Measurements from ENCODE around the gene ATG14.
"Not testable (repeated sequence)": the region's sequence is repeated elsewhere in the genome, so short reads cannot be mapped to it uniquely, and the experiment has no call there.

The ATG14 gene

DNA sequence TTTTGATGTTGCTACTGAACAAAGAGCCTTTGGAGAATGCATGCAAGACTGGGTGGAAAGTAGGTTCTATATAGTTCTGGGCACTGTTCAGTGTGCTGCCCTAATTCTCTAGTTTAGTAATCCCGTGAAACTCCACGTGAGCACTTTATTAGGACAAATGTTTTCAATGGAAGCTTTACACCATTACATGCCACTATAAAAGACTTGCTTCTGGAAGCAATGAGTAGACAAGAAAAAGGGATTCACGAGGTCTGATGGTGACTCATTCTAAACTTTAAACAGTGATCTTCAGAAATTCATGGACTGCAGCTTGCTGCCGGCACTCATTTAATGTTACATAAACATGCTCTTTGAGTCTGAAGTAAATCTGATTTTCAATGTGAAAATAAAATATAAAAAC is 22.3 kb downstream of the ATG14 start:
- TF ChIP-seq, protein P1, sequence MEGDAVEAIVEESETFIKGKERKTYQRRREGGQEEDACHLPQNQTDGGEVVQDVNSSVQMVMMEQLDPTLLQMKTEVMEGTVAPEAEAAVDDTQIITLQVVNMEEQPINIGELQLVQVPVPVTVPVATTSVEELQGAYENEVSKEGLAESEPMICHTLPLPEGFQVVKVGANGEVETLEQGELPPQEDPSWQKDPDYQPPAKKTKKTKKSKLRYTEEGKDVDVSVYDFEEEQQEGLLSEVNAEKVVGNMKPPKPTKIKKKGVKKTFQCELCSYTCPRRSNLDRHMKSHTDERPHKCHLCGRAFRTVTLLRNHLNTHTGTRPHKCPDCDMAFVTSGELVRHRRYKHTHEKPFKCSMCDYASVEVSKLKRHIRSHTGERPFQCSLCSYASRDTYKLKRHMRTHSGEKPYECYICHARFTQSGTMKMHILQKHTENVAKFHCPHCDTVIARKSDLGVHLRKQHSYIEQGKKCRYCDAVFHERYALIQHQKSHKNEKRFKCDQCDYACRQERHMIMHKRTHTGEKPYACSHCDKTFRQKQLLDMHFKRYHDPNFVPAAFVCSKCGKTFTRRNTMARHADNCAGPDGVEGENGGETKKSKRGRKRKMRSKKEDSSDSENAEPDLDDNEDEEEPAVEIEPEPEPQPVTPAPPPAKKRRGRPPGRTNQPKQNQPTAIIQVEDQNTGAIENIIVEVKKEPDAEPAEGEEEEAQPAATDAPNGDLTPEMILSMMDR (IDR thresholded peaks at IDR 0.05): no peak
- no peak for DNase-seq
- Mint-ChIP-seq H3K27me3 (ENCODE audit: low read depth, poor library complexity) (no peaks in the 10 kb centered on the region), H3K36me3 (ENCODE audit: low read depth) (peaks cover 47% of the 10 kb centered on the region), H3K27ac (no peak overlapping the region), H3K4me3 (no peak overlapping the region), H3K9me3 (no peaks in the 10 kb centered on the region), H3K4me1 (no peaks in the 10 kb centered on the region)

DNA sequence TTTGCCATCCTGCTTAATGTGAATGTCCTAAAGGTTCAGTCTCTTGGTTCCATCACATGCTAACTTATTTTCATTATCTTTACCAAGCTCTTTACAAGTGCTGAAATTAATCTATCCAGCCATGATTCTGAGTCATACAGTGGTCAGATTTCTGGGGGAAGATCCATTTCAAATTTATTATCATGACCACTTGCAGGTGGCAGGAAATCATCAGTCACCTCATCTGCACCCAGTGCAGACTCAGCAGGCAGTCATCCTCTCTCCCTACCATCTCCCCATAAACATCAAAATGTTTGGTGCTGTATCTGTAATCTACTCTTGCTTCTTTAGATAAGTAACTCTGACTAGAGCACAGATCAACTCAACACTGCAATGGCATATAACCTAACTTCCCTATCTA is 23.5 kb downstream of the ATG14 start:
- TF ChIP-seq, protein P1 (IDR thresholded peaks at IDR 0.05): no peak
- DNase-seq: no peak
- H3K9me3 Mint-ChIP-seq: no peaks in the 10 kb centered on the region
- peaks cover 48% of the 10 kb centered on the region for H3K36me3 Mint-ChIP-seq (ENCODE audit: low read depth)
- no peak overlapping the region for H3K4me3 Mint-ChIP-seq
- H3K27me3 Mint-ChIP-seq (ENCODE audit: low read depth, poor library complexity): no peaks in the 10 kb centered on the region
- H3K4me1 Mint-ChIP-seq: no peaks in the 10 kb centered on the region
- peak overlapping the region; percentile 14 for H3K27ac Mint-ChIP-seq

DNA sequence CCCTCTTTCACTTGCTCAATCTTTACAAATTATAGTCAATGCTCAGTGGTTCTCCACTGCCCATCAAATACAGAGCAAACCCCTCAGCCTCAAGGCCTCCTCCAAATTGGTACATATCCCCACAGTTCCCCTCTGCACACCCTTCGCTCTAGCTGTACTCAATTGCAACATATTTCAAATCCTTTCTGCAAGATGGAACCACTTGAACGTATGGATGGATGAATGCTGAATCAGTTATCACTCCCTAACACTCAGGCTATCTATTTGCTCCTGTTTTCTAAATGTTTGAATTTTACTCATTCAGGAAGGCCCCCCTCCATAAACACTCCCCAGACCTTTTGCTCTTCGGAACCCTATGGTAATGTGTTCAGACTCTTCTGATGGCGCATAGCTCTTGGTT is 24.5 kb downstream of the ATG14 start:
- Mint-ChIP-seq H3K27ac (no peak overlapping the region), H3K4me3 (no peak overlapping the region), H3K27me3 (ENCODE audit: low read depth, poor library complexity) (no peaks in the 10 kb centered on the region), H3K4me1 (no peaks in the 10 kb centered on the region), H3K36me3 (ENCODE audit: low read depth) (peaks cover 40% of the 10 kb centered on the region), H3K9me3 (no peaks in the 10 kb centered on the region)
- no peak for DNase-seq
- TF ChIP-seq, protein P1 (IDR thresholded peaks at IDR 0.05): no peak

DNA sequence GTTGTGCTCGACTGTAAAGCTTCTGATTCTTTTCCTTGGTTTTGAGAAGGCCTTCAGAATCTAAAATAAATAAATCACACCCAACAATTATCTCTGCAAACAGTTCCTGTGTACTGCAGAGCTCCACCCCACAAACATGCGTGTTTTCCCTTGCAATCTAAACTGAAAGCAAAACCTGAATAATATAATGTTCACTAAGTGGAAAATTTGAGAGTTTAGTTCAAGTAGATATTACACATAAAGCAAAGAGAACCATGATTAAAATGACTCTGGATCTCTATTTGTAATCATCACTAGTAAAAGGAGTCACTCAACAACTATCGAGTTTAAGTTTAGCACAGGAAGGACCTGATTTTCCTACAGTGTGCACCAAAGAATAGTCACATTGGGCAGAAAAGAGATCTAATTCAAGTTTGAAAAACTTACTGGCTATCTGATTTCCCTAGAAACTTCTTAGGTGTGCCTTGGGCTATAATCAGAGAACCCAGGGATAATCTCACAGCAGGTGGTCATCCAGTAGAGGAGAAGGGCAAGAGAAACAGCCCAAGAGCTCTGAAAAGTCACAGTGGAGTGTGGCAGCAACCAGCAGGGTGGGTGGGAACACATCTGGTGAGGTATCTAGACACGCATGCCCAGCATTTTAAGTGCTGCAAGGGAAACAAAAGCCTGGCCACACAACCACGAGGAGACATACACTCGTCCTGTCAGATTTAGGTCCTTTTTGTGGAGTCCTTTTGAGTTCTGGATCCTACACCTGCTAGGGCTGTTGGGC is 25.4 kb downstream of the ATG14 start:
- no peaks in the 10 kb centered on the region for H3K4me1 Mint-ChIP-seq
- H3K4me3 Mint-ChIP-seq: no peak overlapping the region
- no peak overlapping the region for H3K27ac Mint-ChIP-seq
- no peak for DNase-seq
- TF ChIP-seq, protein P1 (IDR thresholded peaks at IDR 0.05): no peak
- no peaks in the 10 kb centered on the region for H3K27me3 Mint-ChIP-seq (ENCODE audit: low read depth, poor library complexity)
- peaks cover 40% of the 10 kb centered on the region for H3K36me3 Mint-ChIP-seq (ENCODE audit: low read depth)
- H3K9me3 Mint-ChIP-seq: no peaks in the 10 kb centered on the region

DNA sequence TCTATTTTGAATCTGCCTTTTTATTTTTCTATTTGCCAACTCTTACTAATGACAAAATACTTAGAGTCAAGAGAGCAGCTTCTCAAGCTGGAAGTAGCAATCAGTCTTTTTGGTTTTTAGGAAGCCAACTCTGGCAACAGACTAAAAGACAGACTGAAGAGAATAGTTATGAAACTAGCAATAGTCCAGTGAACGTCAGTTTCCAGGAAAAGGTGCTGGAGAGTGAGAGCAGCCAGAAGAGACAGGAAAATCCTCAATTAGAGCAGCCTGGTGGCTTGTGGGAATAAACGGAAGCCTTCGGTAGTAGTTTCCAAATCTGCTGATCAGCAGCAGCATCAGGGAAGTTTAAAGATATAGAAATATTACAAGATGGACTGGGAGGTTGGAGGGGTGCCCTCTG is 27.1 kb downstream of the ATG14 start:
- no peaks in the 10 kb centered on the region for H3K27me3 Mint-ChIP-seq (ENCODE audit: low read depth, poor library complexity)
- TF ChIP-seq, protein P1 (IDR thresholded peaks at IDR 0.05): no peak
- H3K27ac Mint-ChIP-seq: peak overlapping the region; percentile 1
- no peak for DNase-seq
- H3K36me3 Mint-ChIP-seq (ENCODE audit: low read depth): peaks cover 40% of the 10 kb centered on the region
- no peaks in the 10 kb centered on the region for H3K9me3 Mint-ChIP-seq
- no peak overlapping the region for H3K4me3 Mint-ChIP-seq
- H3K4me1 Mint-ChIP-seq: no peaks in the 10 kb centered on the region

DNA sequence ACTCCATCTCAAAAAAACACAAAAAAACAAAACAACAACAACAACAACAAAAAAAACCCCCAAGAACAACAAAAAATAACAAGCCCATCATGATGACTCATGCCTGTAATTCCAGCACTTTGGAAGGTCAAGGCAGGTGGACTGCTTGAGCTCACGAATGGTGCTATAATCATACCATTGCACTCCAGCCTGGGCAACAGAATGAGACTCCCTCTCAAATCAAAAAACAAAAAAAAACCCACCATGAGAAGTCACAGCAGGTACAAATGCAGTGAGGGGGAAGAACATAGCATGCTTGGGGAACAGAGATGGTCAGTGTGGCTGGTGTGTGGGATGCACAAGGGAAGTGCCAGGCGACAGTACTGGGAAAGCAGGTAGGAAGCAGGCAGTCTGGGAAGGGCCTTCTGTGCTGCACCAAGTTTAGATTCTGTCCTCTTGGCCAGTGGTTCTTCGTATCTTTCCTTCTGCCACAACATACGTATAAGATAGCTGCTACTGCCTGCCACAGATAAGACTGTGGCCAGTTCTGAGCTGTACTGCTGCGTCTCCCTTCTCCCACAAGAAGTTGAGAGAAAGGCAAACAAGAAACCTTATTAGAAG is 28.0 kb downstream of the ATG14 start:
- H3K27ac Mint-ChIP-seq: peak overlapping the region; percentile 7

DNA sequence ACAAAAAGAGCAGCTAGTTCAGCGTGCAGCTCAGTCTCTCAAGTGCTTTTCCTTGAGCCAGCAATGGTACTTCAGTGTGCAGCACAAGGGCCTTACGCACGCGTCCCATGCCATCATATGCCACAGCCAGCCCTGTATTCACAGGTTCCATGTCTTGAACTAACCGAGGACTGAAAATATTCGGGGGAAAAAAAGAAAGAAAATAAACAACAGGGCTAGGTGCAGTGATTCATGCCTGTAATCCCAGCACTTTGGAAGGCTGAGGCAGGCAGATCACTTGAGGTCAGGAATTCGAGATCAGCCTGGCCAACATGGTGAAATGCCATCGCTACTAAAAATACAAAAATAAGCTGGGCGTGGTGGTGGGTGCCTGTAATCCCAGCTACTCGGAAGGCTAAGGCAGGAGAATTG is 28.6 kb downstream of the ATG14 start:
- H3K4me3 Mint-ChIP-seq; H3K9me3 Mint-ChIP-seq; DNase-seq; H3K4me1 Mint-ChIP-seq; H3K27me3 Mint-ChIP-seq (ENCODE audit: low read depth, poor library complexity); H3K27ac Mint-ChIP-seq: not testable (repeated sequence)
- H3K36me3 Mint-ChIP-seq (ENCODE audit: low read depth): peaks cover 38% of the 10 kb centered on the region

More for the DNA sequence above, 28.0 kb downstream of the ATG14 start:
- no peak overlapping the region for H3K4me3 Mint-ChIP-seq
- H3K4me1 Mint-ChIP-seq: no peaks in the 10 kb centered on the region
- peaks cover 34% of the 10 kb centered on the region for H3K36me3 Mint-ChIP-seq (ENCODE audit: low read depth)
- no peaks in the 10 kb centered on the region for H3K27me3 Mint-ChIP-seq (ENCODE audit: low read depth, poor library complexity)
- TF ChIP-seq, protein P1 (IDR thresholded peaks at IDR 0.05): no peak
- H3K9me3 Mint-ChIP-seq: no peaks in the 10 kb centered on the region
- DNase-seq: no peak

Measured in nephron progenitor cell (in vitro differentiated cells).